HG03139 (cell line): ENCODE data around the gene RAB12.
"Not testable (repeated sequence)": the region's sequence is repeated elsewhere in the genome, so short reads cannot be mapped to it uniquely, and the experiment has no call there.

Experiments
- ATAC-seq: cut with Tn5 transposase; IDR thresholded peaks from one replicate; pipeline ENCODE4 v1.9.1; 2021; ENCODE audit not compliant: unreplicated experiment

The RAB12 gene

DNA sequence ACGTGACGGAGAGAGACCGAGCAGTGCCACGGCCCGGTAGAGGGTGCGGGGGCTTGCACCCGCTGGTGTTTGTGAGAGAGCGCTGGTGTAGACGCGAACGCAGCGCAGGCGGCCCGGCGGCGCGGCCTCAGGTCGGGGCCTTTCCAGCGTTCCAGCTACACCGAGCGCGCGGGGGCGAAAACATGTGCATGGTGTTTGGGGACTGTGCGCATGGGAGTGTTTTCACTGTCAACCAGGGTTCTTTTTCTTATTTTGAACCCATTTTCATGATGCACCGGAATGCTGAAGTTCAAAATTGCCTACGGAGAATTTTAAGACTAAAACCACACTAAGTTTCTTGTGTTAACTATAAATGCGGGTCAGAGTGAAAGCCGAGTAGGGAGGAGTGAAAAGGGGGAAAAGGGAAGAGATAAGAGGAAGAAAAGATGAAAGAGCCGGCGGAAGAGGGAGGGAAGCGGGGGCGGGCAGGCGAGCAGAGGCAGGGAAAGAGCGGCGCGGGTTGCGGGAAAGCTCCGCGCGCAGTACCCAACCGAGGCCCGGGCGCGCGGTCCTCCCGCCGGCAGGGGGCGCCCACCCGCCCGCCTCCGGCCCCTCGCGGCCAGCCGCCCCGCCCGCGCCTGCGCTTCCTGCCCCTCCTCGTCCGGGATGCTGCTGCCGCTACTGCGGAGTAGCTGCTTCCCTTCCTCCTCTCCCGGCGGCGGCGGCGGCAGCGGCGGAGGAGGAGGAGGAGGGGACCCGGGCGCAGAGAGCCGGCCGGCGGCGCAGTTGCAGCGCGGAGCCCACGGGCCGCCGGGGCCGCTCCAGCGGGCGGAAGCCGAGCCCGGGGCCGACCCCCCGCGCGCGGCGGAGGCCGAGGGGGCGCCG is at the start of gene RAB12:
TSS of gene RAB12 (plus strand) at position 643 of the 864 bp plus-strand sequence. CDS start at position 646, 3 bp downstream.
- peak; percentile 75 for ATAC-seq

- ATAC-seq, result no peak
Measured at GRCh38 chr18:8559612-8560186, 49.5 kb upstream of the RAB12 start.

DNA sequence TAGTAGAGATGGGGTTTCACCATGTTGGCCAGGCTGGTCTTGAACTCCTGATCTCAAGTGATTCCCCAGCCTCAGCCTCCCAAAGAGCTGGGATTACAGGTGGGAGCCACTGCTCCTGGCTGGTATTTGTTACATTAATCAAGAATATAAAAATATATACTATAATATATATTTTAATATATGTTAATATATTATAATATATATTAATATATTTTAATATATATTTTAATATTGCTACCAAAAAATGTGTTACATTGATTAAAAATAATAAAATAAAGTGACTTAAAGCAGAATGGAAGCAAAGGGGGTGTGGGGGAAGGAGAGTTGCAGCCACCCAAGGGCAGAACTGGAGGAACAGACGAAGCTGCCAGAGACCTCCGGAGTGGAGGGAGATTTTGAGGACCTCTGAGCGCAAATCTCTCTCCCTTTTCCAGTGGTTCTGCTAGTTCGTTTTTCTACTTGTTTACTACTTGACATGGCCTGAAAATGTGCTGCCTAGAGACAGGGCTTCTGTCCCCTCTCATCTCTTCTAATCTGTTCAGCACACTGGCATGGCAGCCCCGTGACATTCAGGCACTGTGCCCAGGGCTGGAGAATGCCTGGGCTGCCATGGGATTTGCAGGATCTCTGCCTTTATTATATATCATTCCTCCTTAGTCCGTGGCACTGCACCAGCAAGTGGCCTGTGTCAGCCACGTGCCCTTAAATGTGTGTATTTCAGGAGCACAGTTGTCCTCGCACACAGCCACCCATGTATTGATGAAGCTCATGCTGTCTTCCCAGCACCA is 47.9 kb upstream of the RAB12 start:
- no peak for ATAC-seq

GRCh38 chr18:8562070-8562469 is 47.2 kb upstream of the RAB12 start:
- ATAC-seq, result no peak

GRCh38 chr18:8562919-8563318 is 46.3 kb upstream of the RAB12 start:
- ATAC-seq, result no peak

DNA sequence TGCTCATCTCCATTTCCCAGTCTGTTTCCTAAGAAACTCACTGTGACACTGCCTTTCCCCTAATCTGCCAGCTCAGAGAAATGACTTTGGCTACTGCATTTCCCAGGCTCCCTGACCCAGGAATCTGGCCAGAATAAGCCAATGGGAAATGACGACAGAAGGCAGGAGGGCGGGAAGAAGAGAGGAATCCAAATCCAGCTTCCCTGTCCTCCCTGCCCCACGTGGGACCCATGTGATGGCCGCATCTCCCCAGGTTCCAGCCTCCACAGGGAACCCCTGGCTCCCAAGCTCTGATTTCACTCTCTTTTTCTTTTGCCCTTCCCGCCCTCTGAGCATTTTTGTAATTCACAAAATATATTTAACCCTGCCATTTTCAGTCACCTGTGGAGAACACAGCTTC is 37.8 kb upstream of the RAB12 start:
- ATAC-seq, result no peak

DNA sequence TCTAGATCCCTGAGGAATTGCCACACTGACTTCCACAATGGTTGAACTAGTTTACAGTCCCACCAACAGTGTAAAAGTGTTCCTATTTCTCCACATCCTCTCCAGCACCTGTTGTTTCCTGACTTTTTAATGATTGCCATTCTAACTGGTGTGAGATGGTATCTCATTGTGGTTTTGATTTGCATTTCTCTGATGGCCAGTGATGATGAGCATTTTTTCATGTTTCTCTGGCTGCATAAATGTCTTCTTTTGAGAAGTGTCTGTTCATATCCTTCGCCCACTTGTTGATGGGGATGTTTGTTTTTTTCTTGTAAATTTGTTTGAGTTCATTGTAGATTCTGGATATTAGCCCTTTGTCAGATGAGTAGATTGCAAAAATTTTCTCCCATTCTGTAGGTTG is 35.5 kb upstream of the RAB12 start:
- ATAC-seq, result not testable (repeated sequence)

DNA sequence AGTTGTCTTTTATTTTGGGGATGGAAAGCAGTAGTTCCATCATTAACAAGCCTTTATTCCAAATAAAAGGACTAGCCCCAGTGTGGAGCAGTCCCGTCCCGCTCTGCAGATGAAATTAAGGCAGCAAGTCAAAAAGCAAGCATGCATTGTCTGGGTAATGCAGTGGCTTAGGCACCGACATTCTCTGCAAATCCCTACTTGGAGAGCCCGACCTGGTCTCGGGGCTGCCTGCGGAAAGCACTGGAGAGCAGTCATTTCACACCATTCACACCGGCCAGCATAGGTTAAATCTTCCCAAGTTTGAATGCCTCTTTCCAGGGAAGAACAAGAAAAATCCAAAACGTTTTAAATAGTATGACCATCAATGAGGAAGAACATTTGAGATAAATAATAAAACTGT is 24.4 kb upstream of the RAB12 start:
- no peak for ATAC-seq

DNA sequence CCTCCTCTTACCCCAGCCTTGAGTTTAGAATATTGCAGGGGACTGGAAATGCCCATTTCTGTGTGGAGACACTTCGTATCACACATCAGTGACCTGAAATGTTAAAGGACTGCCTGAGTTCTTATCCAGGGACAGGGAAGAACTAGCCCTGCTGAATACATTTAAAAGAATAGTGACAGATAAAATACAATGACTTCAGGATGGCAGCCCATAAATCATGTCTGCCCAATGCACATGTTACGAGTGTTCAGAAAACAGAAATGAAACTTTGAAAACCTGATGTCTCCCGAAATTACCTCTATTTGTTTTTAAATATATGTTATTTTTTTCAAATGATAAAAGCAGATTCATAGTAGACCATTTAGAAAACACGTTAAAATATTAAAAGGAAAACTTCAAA is 22.3 kb upstream of the RAB12 start:
- no peak for ATAC-seq

GRCh38 chr18:8595445-8595844 is 13.8 kb upstream of the RAB12 start:
- no peak for ATAC-seq

- ATAC-seq, result peak; percentile 56
Measured at GRCh38 chr18:8601277-8602032, 7.8 kb upstream of the RAB12 start.

- ATAC-seq, result no peak
Measured at GRCh38 chr18:8602040-8602439, 7.2 kb upstream of the RAB12 start.

GRCh38 chr18:8602557-8602956 is 6.7 kb upstream of the RAB12 start:
- no peak for ATAC-seq

- no peak for ATAC-seq
Measured at GRCh38 chr18:8603663-8604520, 5.3 kb upstream of the RAB12 start.

GRCh38 chr18:8605974-8606373 is 3.3 kb upstream of the RAB12 start:
- no peak for ATAC-seq

- peak; percentile 29 for ATAC-seq
Measured at GRCh38 chr18:8607776-8608742, 1.2 kb upstream of the RAB12 start.

DNA sequence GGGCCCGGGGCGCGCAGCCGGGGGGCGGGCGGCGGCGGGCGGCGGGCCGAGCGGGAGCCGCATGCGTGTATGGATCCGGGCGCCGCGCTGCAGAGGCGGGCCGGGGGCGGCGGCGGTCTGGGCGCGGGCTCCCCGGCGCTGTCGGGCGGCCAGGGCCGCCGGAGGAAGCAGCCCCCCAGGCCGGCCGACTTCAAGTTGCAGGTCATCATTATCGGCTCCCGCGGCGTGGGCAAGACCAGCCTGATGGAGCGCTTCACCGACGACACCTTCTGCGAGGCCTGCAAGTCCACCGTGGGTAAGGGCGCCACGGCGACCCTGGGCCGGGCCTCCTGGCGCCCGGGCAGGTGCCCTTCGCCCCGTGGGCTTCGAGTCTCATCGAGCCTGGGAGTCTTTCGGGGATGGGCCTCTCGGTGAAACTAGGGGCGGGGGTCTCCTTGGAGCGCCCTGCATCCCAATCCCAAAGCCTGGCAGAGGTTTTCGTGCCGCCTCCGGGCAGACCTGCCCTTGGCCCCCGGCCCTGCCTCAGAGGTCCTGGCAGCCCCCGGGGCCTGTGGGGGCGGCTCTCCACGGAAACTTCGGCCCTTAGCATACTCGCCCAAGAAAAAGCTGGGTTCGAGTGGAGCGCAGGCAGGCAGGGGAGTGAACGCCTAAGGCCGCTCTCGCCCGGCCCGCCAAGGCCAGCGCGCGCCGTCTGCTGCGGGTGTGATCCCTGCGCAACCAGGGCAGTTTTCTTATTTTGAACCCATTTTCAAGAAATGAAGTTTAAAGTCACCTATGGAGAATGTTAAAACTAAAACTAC is 622 bp downstream of the RAB12 start:
- peak; percentile 11 for ATAC-seq

DNA sequence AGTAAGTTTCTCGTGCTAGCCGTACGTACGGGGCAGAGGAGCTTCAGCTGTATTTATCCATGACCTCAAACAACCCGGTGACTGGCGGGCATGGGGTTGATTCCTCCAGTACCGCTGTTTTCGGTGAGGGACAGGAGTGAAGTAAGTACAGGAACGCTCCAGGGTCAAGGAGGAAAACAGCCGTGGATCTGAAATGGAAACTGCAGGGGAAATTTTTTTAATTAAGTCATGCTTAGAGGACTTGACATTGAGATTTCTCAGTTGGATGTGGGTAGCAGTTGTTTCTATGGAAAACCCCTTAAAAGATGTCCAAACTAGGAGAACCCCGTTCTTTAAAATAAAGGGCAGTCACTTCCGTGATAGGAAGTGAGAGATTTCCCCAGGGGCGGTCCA is 1.2 kb downstream of the RAB12 start:
- no peak for ATAC-seq
